ENCODE data around the gene VPS11. TPM values are rescaled to one million over a fixed set of nuclear protein-coding genes. Genes with fewer than 3 reads are reported as not detected.

Gene VPS11
- polyA plus RNA-seq, 1 donor from 2014 or later: 24.8 TPM

GRCh38 chr11:119111361-119111925, 43.8 kb downstream of the VPS11 start:
- no peak overlapping the region for H3K9ac ChIP-seq (ENCODE audit: low read length)
- H3K79me2 ChIP-seq (replicated peaks; ENCODE audit: insufficient read depth, low read length): no peaks in the 10 kb centered on the region
- no peak overlapping the region for H3K4me2 ChIP-seq (ENCODE audit: low read length)
- H3K27ac ChIP-seq (ENCODE audit: low read length): no peak overlapping the region
- H3K9me2 ChIP-seq (ENCODE audit: insufficient read depth, low read length): no peaks in the 10 kb centered on the region
- no peaks in the 10 kb centered on the region for H3K36me3 ChIP-seq (ENCODE audit: insufficient read depth, low read length)
- no peaks in the 10 kb centered on the region for H3K9me3 ChIP-seq (ENCODE audit: low read length)
- H3K4me3 ChIP-seq (ENCODE audit: low read length): no peak overlapping the region
- no peaks in the 10 kb centered on the region for H4K20me1 ChIP-seq (ENCODE audit: insufficient read depth)
- H3K27me3 ChIP-seq (ENCODE audit: insufficient read depth, low read depth, low read length): no peaks in the 10 kb centered on the region
- TF ChIP-seq EZH2 (IDR thresholded peaks at IDR 0.05; ENCODE audit: borderline replicate concordance, insufficient read depth, low read length, poor library complexity, severe bottlenecking): no peak
- no peak for TF ChIP-seq POLR2AphosphoS5 (IDR thresholded peaks at IDR 0.05)
- TF ChIP-seq RAD21 (conservative IDR thresholded peaks at IDR 0.05): no peak
- no peak for TF ChIP-seq REST (IDR thresholded peaks at IDR 0.05; ENCODE audit: borderline replicate concordance)
- TF ChIP-seq MXI1 (conservative IDR thresholded peaks at IDR 0.05; ENCODE audit: poor library complexity, severe bottlenecking): no peak
- no peak for TF ChIP-seq EP300 (conservative IDR thresholded peaks at IDR 0.05; ENCODE audit: poor library complexity, severe bottlenecking)
- no peak for TF ChIP-seq TAF1 (IDR thresholded peaks at IDR 0.05; ENCODE audit: low read depth)
- TF ChIP-seq SMC3 (conservative IDR thresholded peaks at IDR 0.05; ENCODE audit: poor library complexity): no peak
- no peak for TF ChIP-seq CTCF (IDR thresholded peaks at IDR 0.05; ENCODE audit: poor library complexity, severe bottlenecking)
- no peak overlapping the region for H2AFZ ChIP-seq (ENCODE audit: low read depth, low read length)
- H3F3A ChIP-seq (ENCODE audit: insufficient read depth, low read length, poor library complexity, severe bottlenecking): no peaks in the 10 kb centered on the region

- Histone ChIP-seq H3K4me3 (ENCODE audit: low read length) (no peak overlapping the region), H3K9me2 (ENCODE audit: insufficient read depth, low read length) (no peaks in the 10 kb centered on the region), H2AFZ (ENCODE audit: low read depth, low read length) (no peak overlapping the region), H3K9ac (ENCODE audit: low read length) (no peak overlapping the region), H3K36me3 (ENCODE audit: insufficient read depth, low read length) (no peaks in the 10 kb centered on the region), H4K20me1 (ENCODE audit: insufficient read depth) (no peaks in the 10 kb centered on the region), H3K27ac (ENCODE audit: low read length) (no peak overlapping the region), H3K27me3 (ENCODE audit: insufficient read depth, low read depth, low read length) (no peaks in the 10 kb centered on the region), H3K79me2 (replicated peaks; ENCODE audit: insufficient read depth, low read length) (no peaks in the 10 kb centered on the region), H3F3A (ENCODE audit: insufficient read depth, low read length, poor library complexity, severe bottlenecking) (no peaks in the 10 kb centered on the region), H3K4me2 (ENCODE audit: low read length) (no peak overlapping the region), H3K9me3 (ENCODE audit: low read length) (no peaks in the 10 kb centered on the region)
- TF ChIP-seq POLR2AphosphoS5 (IDR thresholded peaks at IDR 0.05) (no peak), EP300 (conservative IDR thresholded peaks at IDR 0.05; ENCODE audit: poor library complexity, severe bottlenecking) (no peak), REST (IDR thresholded peaks at IDR 0.05; ENCODE audit: borderline replicate concordance) (no peak)
These were observed 44.8 kb downstream of the VPS11 start for GRCh38 chr11:119112314-119113020.

Data from neural cell (in vitro differentiated cells).